Liver (tissue), 9 donors: Measurements from ENCODE around the gene VAT1. TPM values are rescaled to one million over a fixed set of nuclear protein-coding genes. Genes with fewer than 3 reads are reported as not detected.

Experiments used
- DNase-seq: peaks from one replicate; pipeline ENCODE4 v3.0.0-alpha.2; 2017; ENCODE audit warnings: low spot score
- H3K27ac ChIP-seq, 2 donors: one replicate each; pipeline ENCODE4 v1.7.0; 2013; ENCODE audit warnings: inconsistent platforms in 2 of 2, low read length in 2 of 2, control low read depth in 1 of 2, low read depth in 1 of 2, mild to moderate bottlenecking in 1 of 2
- H3K27me3 ChIP-seq, 4 donors: one replicate each; pipeline versions ENCODE4 v1.6.1 to v1.7.0; 2013; ENCODE audit warnings: low read length in 3 of 4, inconsistent platforms in 1 of 4, mild to moderate bottlenecking in 1 of 4, moderate library complexity in 1 of 4; ENCODE audit not compliant: control insufficient read depth in 4 of 4, insufficient read depth in 4 of 4
- H3K36me3 ChIP-seq, 4 donors: one replicate each; pipeline versions ENCODE4 v1.6.1 to v1.7.0; 2013; ENCODE audit warnings: low read length in 3 of 4, mild to moderate bottlenecking in 3 of 4, low read depth in 1 of 4, moderate library complexity in 1 of 4; ENCODE audit not compliant: control insufficient read depth in 4 of 4, insufficient read depth in 3 of 4
- H3K4me1 ChIP-seq, 4 donors: one replicate each; pipeline versions ENCODE4 v1.6.1 to v1.7.0; 2013; ENCODE audit warnings: low read length in 3 of 4, mild to moderate bottlenecking in 3 of 4, moderate library complexity in 1 of 4; ENCODE audit not compliant: control insufficient read depth in 4 of 4, insufficient read depth in 4 of 4
- H3K4me3 ChIP-seq, 3 donors: one replicate each; pipeline versions ENCODE4 v1.6.1 to v1.7.0; 2013; ENCODE audit warnings: low read length in 3 of 3, control low read depth in 1 of 3, low read depth in 1 of 3, mild to moderate bottlenecking in 1 of 3
- H3K9ac ChIP-seq, 2 donors: one replicate each; pipeline ENCODE4 v1.7.0; 2013; ENCODE audit warnings: low read length in 2 of 2, mild to moderate bottlenecking in 2 of 2, moderate library complexity in 2 of 2, control low read depth in 1 of 2, low read depth in 1 of 2
- H3K9me3 ChIP-seq, 4 donors: one replicate each; pipeline versions ENCODE4 v1.6.1 to v1.7.0; 2013; ENCODE audit warnings: low read length in 3 of 4; ENCODE audit not compliant: control insufficient read depth in 4 of 4
- CTCF ChIP-seq: fragments of 150-350 bp; IDR thresholded peaks from 2 replicates; pipeline ENCODE4 v1.5.1; 2017; ENCODE audit warnings: improper control_type of control experiment, low read depth, low read length; ENCODE audit not compliant: missing input control
- EGR1 ChIP-seq, 2 donors: IDR thresholded peaks; 2 replicates each; pipeline ENCODE4 v1.6.1; 2016 to 2018; ENCODE audit warnings: antibody characterized with exemption in 2 of 2, low read depth in 2 of 2
- FOXA2 ChIP-seq: IDR thresholded peaks from 2 replicates; pipeline ENCODE4 v1.6.1; 2016; ENCODE audit warnings: antibody characterized with exemption
- GABPA ChIP-seq, 2 donors: IDR thresholded peaks in 1 of 2; conservative IDR thresholded peaks in 1 of 2; 2 replicates each; pipeline ENCODE4 v1.6.1; 2016; ENCODE audit warnings: antibody characterized with exemption in 2 of 2, mild to moderate bottlenecking in 1 of 2, moderate library complexity in 1 of 2
- HNF4A ChIP-seq, 2 donors: conservative IDR thresholded peaks; 2 replicates each; pipeline ENCODE4 v1.6.1; 2016; ENCODE audit warnings: antibody characterized with exemption in 2 of 2, mild to moderate bottlenecking in 2 of 2
- HNF4G ChIP-seq: IDR thresholded peaks from 2 replicates; pipeline ENCODE4 v1.6.1; 2016; ENCODE audit warnings: antibody characterized with exemption
- MAX ChIP-seq: IDR thresholded peaks from 2 replicates; pipeline ENCODE4 v1.6.1; 2016; ENCODE audit warnings: antibody characterized with exemption
- NR2F2 ChIP-seq: IDR thresholded peaks from 2 replicates; pipeline ENCODE4 v1.6.1; 2016; ENCODE audit warnings: antibody characterized with exemption
- RAD21 ChIP-seq, 2 donors: IDR thresholded peaks; 2 replicates each; pipeline ENCODE4 v1.6.1; 2016; ENCODE audit warnings: antibody characterized with exemption in 2 of 2, mild to moderate bottlenecking in 2 of 2
- REST ChIP-seq: IDR thresholded peaks from 2 replicates; pipeline ENCODE4 v1.6.1; 2016; ENCODE audit warnings: antibody characterized with exemption, mild to moderate bottlenecking
- RXRA ChIP-seq, 2 donors: IDR thresholded peaks; 2 replicates each; pipeline ENCODE4 v1.6.1; 2017 to 2018; ENCODE audit warnings: antibody characterized with exemption in 2 of 2, mild to moderate bottlenecking in 1 of 2
- SP1 ChIP-seq: IDR thresholded peaks from 2 replicates; pipeline ENCODE4 v1.6.1; 2018; ENCODE audit warnings: antibody characterized with exemption, mild to moderate bottlenecking
- TAF1 ChIP-seq: conservative IDR thresholded peaks from 2 replicates; pipeline ENCODE4 v1.6.1; 2016; ENCODE audit warnings: antibody characterized with exemption, mild to moderate bottlenecking
- YY1 ChIP-seq: IDR thresholded peaks from 2 replicates; pipeline ENCODE4 v1.6.1; 2016; ENCODE audit warnings: antibody characterized with exemption, mild to moderate bottlenecking
- WGBS: extraction: QIAGEN DNeasy Blood & Tissue Kit; methylation state at CpG from one replicate; pipeline ENCODE4 v1.1.7; 2013; 5-methylcytosine and 5-hydroxymethylcytosine counted together
- polyA plus RNA-seq, 2 donors: library from polyadenylated mRNA; stranded (reverse) in 1 of 2; unstranded in 1 of 2; fragments of 200-250 nt in 1 of 2; fragments of >200 nt in 1 of 2; fragmentation: Nextera tagmentation in 1 of 2; extraction: Ambion mirVana in 1 of 2; gene quantifications; one replicate each; pipeline versions ENCODE4 v1.2.1 to v1.2.3, GENCODE V29; 2013 to 2015
- total RNA-seq, 2 donors: library from RNA; depleted of rRNA; stranded (reverse); fragments of >200 nt; gene quantifications; one replicate each; pipeline ENCODE4 v1.2.3, GENCODE V29; 2014
- TF ChIP-seq, protein P1 (sequence below): IDR thresholded peaks from 2 replicates; pipeline ENCODE4 v1.6.1; 2016; ENCODE audit warnings: antibody characterized with exemption
- TF ChIP-seq, protein P2 (sequence below): IDR thresholded peaks from 2 replicates; pipeline ENCODE4 v1.6.1; 2016; ENCODE audit warnings: antibody characterized with exemption
- donor health status: healthy.
- donor health status: healthy.
- donor health status: healthy.
- donor health status: healthy.
- donor health status: healthy.

Gene VAT1
- total and polyA plus RNA-seq, 4 donors: 16.3 to 38.8 (median 25.4) TPM

GRCh38 chr17:43033948-43034881 lies 12.0 kb upstream of the VAT1 start (continued):
- TF ChIP-seq REST (no peak), CTCF (no peak), NR2F2 (no peak), HNF4G (no peak), RAD21 (IDR thresholded peaks at IDR 0.05) (no peak), EGR1 (IDR thresholded peaks at IDR 0.05; ENCODE audit: low read depth in 2 of 2) (no peak)
- TF ChIP-seq, protein P1, sequence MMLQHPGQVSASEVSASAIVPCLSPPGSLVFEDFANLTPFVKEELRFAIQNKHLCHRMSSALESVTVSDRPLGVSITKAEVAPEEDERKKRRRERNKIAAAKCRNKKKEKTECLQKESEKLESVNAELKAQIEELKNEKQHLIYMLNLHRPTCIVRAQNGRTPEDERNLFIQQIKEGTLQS: no peak

GRCh38 chr17:43031666-43032065 lies 9.5 kb upstream of the VAT1 start:
- 85% methylated on average over 3 of the region's 3 CpGs for WGBS
- no peak for DNase-seq
- TF ChIP-seq MAX: no peak
- no peak for TF ChIP-seq GABPA (IDR thresholded peaks at IDR 0.05 in 1 of 2, conservative IDR thresholded peaks at IDR 0.05 in 1 of 2)
- TF ChIP-seq FOXA2: no peak
- no peak for TF ChIP-seq RXRA (IDR thresholded peaks at IDR 0.05)
- no peak for TF ChIP-seq YY1
- TF ChIP-seq SP1: no peak
- no peak for TF ChIP-seq RAD21 (IDR thresholded peaks at IDR 0.05)
- TF ChIP-seq EGR1 (IDR thresholded peaks at IDR 0.05; ENCODE audit: low read depth in 2 of 2): no peak
- no peak for TF ChIP-seq TAF1
- no peak for TF ChIP-seq HNF4G
- TF ChIP-seq NR2F2: no peak
- no peak for TF ChIP-seq HNF4A (conservative IDR thresholded peaks at IDR 0.05)
- TF ChIP-seq, protein P2, sequence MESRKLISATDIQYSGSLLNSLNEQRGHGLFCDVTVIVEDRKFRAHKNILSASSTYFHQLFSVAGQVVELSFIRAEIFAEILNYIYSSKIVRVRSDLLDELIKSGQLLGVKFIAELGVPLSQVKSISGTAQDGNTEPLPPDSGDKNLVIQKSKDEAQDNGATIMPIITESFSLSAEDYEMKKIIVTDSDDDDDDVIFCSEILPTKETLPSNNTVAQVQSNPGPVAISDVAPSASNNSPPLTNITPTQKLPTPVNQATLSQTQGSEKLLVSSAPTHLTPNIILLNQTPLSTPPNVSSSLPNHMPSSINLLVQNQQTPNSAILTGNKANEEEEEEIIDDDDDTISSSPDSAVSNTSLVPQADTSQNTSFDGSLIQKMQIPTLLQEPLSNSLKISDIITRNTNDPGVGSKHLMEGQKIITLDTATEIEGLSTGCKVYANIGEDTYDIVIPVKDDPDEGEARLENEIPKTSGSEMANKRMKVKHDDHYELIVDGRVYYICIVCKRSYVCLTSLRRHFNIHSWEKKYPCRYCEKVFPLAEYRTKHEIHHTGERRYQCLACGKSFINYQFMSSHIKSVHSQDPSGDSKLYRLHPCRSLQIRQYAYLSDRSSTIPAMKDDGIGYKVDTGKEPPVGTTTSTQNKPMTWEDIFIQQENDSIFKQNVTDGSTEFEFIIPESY: no peak
- TF ChIP-seq, protein P1: no peak

More at GRCh38 chr17:43031666-43032065, 9.5 kb upstream of the VAT1 start:
- no peaks in the 10 kb centered on the region for H3K36me3 ChIP-seq
- no peaks in the 10 kb centered on the region for H3K9me3 ChIP-seq
- no peak overlapping the region for H3K9ac ChIP-seq
- H3K4me1 ChIP-seq: peaks cover 4 to 16% (median 8%) of the 10 kb centered on the region in 4 donors
- H3K27ac ChIP-seq: no peak overlapping the region
- no peak overlapping the region for H3K4me3 ChIP-seq
- no peaks in the 10 kb centered on the region for H3K27me3 ChIP-seq
